H9 (cell line): Measurements from ENCODE around the gene MAP1S. TPM values are rescaled to one million over a fixed set of nuclear protein-coding genes. Genes with fewer than 3 reads are reported as not detected.

Experiments used
- DNase-seq: peaks from one replicate; pipeline ENCODE4 v3.0.0-alpha.2; 2017
- H2AFZ ChIP-seq: one replicate; pipeline ENCODE4 v1.6.1; 2013; ENCODE audit warnings: mild to moderate bottlenecking, low read length, control low read depth, moderate library complexity
- H2AK5ac ChIP-seq: 2 replicates; pipeline ENCODE4 v1.6.1; 2013; ENCODE audit warnings: low read length, control low read depth, mixed read lengths; ENCODE audit not compliant: insufficient read length
- H2BK120ac ChIP-seq: one replicate; pipeline ENCODE4 v1.6.1; 2013; ENCODE audit warnings: low read depth, mild to moderate bottlenecking, low read length, control low read depth, inconsistent platforms; ENCODE audit not compliant: poor library complexity, severe bottlenecking
- H2BK12ac ChIP-seq: 2 replicates; pipeline ENCODE4 v1.6.1; 2013; ENCODE audit warnings: low read length, control low read depth, mixed read lengths, low read depth; ENCODE audit not compliant: insufficient read length
- H2BK15ac ChIP-seq: 2 replicates; pipeline ENCODE4 v1.6.1; 2013; ENCODE audit warnings: low read depth, low read length, control low read depth
- H2BK20ac ChIP-seq: one replicate; pipeline ENCODE4 v1.6.1; 2013; ENCODE audit warnings: low read depth, mild to moderate bottlenecking, low read length, control low read depth, inconsistent platforms; ENCODE audit not compliant: poor library complexity, severe bottlenecking
- H2BK5ac ChIP-seq: 2 replicates; pipeline ENCODE4 v1.6.1; 2013; ENCODE audit warnings: low read length, control low read depth, mixed read lengths; ENCODE audit not compliant: insufficient read length
- H3K14ac ChIP-seq: 2 replicates; pipeline ENCODE4 v1.6.1; 2013; ENCODE audit warnings: low read length, control low read depth; ENCODE audit not compliant: insufficient read depth
- H3K18ac ChIP-seq: 2 replicates; pipeline ENCODE4 v1.6.1; 2013; ENCODE audit warnings: low read depth, mild to moderate bottlenecking, mixed read lengths, low read length, control low read depth; ENCODE audit not compliant: insufficient read length
- H3K23ac ChIP-seq: 2 replicates; pipeline ENCODE4 v1.6.1; 2013; ENCODE audit warnings: low read length, control low read depth, mixed read lengths, low read depth; ENCODE audit not compliant: insufficient read length
- H3K23me2 ChIP-seq: 2 replicates; pipeline ENCODE4 v1.6.1; 2013; ENCODE audit warnings: low read depth, mild to moderate bottlenecking, mixed read lengths, low read length, control low read depth; ENCODE audit not compliant: insufficient read length, poor library complexity, severe bottlenecking
- H3K27ac ChIP-seq: 2 replicates; pipeline ENCODE4 v1.5.1; 2013; ENCODE audit warnings: low read length, control low read depth, mixed read lengths, low read depth; ENCODE audit not compliant: insufficient read length
- H3K27me3 ChIP-seq: 2 replicates; pipeline ENCODE4 v1.6.1; 2013; ENCODE audit warnings: low read length, control low read depth, inconsistent platforms; ENCODE audit not compliant: insufficient read depth
- H3K4ac ChIP-seq: 2 replicates; pipeline ENCODE4 v1.6.1; 2013; ENCODE audit warnings: low read depth, mild to moderate bottlenecking, control low read depth, inconsistent platforms, low read length, moderate library complexity
- H3K4me1 ChIP-seq: 2 replicates; pipeline ENCODE4 v1.6.1; 2013; ENCODE audit warnings: low read length, control low read depth, inconsistent platforms; ENCODE audit not compliant: insufficient read depth
- H3K4me2 ChIP-seq: 2 replicates; pipeline ENCODE4 v1.6.1; 2013; ENCODE audit warnings: low read length, control low read depth, mixed read lengths; ENCODE audit not compliant: insufficient read length, insufficient read depth
- H3K56ac ChIP-seq: 2 replicates; pipeline ENCODE4 v1.6.1; 2013; ENCODE audit warnings: low read depth, mild to moderate bottlenecking, mixed read lengths, low read length, control low read depth; ENCODE audit not compliant: insufficient read length
- H3K79me1 ChIP-seq: 2 replicates; pipeline ENCODE4 v1.6.1; 2013; ENCODE audit warnings: low read depth, mild to moderate bottlenecking, moderate library complexity, low read length, control low read depth, inconsistent platforms; ENCODE audit not compliant: insufficient read depth, poor library complexity, severe bottlenecking
- H3K79me2 ChIP-seq: 2 replicates; pipeline ENCODE4 v1.6.1; 2013; ENCODE audit warnings: low read length, control low read depth, inconsistent platforms; ENCODE audit not compliant: insufficient read depth
- H3K9ac ChIP-seq: 2 replicates; pipeline ENCODE4 v1.6.1; 2013; ENCODE audit warnings: low read length, control low read depth, mixed read lengths; ENCODE audit not compliant: insufficient read length; ENCODE audit errors: extremely low read depth
- H3K9me3 ChIP-seq: one replicate; pipeline ENCODE4 v1.6.1; 2013; ENCODE audit warnings: low read depth, low read length, inconsistent platforms; ENCODE audit not compliant: control insufficient read depth
- H3T11ph ChIP-seq: one replicate; pipeline ENCODE4 v1.6.1; 2013; ENCODE audit warnings: mild to moderate bottlenecking, low read length, control low read depth, inconsistent platforms
- H4K20me1 ChIP-seq: one replicate; pipeline ENCODE4 v1.6.1; 2013; ENCODE audit not compliant: control insufficient read depth, insufficient read length, insufficient read depth
- H4K5ac ChIP-seq: 2 replicates; pipeline ENCODE4 v1.6.1; 2013; ENCODE audit warnings: low read depth, mild to moderate bottlenecking, mixed read lengths, low read length, control low read depth; ENCODE audit not compliant: insufficient read length
- H4K8ac ChIP-seq: replicated peaks from 2 replicates; pipeline ENCODE4 v1.6.1; 2013; ENCODE audit warnings: low read length, control low read depth, mixed read lengths, low read depth; ENCODE audit not compliant: insufficient read length
- H4K91ac ChIP-seq: 2 replicates; pipeline ENCODE4 v1.6.1; 2013; ENCODE audit warnings: low read depth, mild to moderate bottlenecking, moderate library complexity, mixed read lengths, low read length, control low read depth; ENCODE audit not compliant: insufficient read length
- H3K27ac Mint-ChIP-seq, 3 experiments: 2 replicates in 2 of 3; 3 replicates in 1 of 3; pipeline ENCODE4 v1.8.0; 2020 to 2021; ENCODE audit warnings: mixed read lengths in 3 of 3, mild to moderate bottlenecking in 1 of 3, moderate library complexity in 1 of 3
- H3K27me3 Mint-ChIP-seq: 2 replicates; pipeline ENCODE4 v1.8.0; 2021; ENCODE audit warnings: low read depth, mild to moderate bottlenecking, moderate library complexity, mixed read lengths
- H3K36me3 Mint-ChIP-seq, 3 experiments: 2 replicates in 2 of 3; 3 replicates in 1 of 3; pipeline ENCODE4 v1.8.0; 2020 to 2021; ENCODE audit warnings: low read depth in 3 of 3, mixed read lengths in 3 of 3; ENCODE audit not compliant: insufficient read depth in 1 of 3
- H3K4me1 Mint-ChIP-seq, 2 experiments: 2 replicates each; pipeline ENCODE4 v1.8.0; 2020; ENCODE audit warnings: mixed read lengths in 2 of 2
- H3K4me3 Mint-ChIP-seq, 2 experiments: 2 replicates in 1 of 2; 3 replicates in 1 of 2; pipeline ENCODE4 v1.8.0; 2020 to 2021; ENCODE audit warnings: mild to moderate bottlenecking in 2 of 2, mixed read lengths in 2 of 2, moderate library complexity in 1 of 2
- H3K9me3 Mint-ChIP-seq, 2 experiments: 2 replicates in 1 of 2; 3 replicates in 1 of 2; pipeline ENCODE4 v1.8.0; 2020; ENCODE audit warnings: mild to moderate bottlenecking in 2 of 2, mixed read lengths in 2 of 2, moderate library complexity in 1 of 2
- CTCF ChIP-seq: fragments of 200-600 bp; sonication (generic); conservative IDR thresholded peaks from 3 replicates; pipeline ENCODE4 v1.8.0; 2021; ENCODE audit warnings: antibody characterized with exemption, mild to moderate bottlenecking
- WGBS: extraction: QIAGEN DNeasy Blood & Tissue Kit; methylation state at CpG from one replicate; pipeline ENCODE4 v1.1.7; 2013; ENCODE audit warnings: missing lambda C conversion rate, low lambda C conversion rate, mixed read lengths; ENCODE audit not compliant: insufficient read length; ENCODE audit errors: extremely low coverage; 5-methylcytosine and 5-hydroxymethylcytosine counted together
- total RNA-seq: library from RNA; stranded (reverse); gene quantifications from 2 replicates; pipeline ENCODE4 v1.2.1, GENCODE V29; 2021

Gene MAP1S
- total RNA-seq, 1 experiment from 2014 or later, result 160 TPM

GRCh38 chr19:17722655-17723240 is 3.5 kb downstream of the MAP1S start:
- H2BK5ac ChIP-seq, result no peak overlapping the region
- H3K79me1 ChIP-seq, result peaks cover 14% of the 10 kb centered on the region
- no peak overlapping the region for H2AK5ac ChIP-seq
- WGBS, result 100% methylated on average over 1 of the region's 12 CpGs
- H3K4me3 Mint-ChIP-seq, result no peak overlapping the region
- H3K79me2 ChIP-seq, result peaks cover 14% of the 10 kb centered on the region; the same call in 1 of the 2 replicates
- H2BK20ac ChIP-seq, result no peak overlapping the region
- H3K9me3 Mint-ChIP-seq, result no peaks in the 10 kb centered on the region; a peak in 1 of 5 replicates
- peaks cover 25 to 49% (median 41%) of the 10 kb centered on the region in 3 experiments; a peak in 6 of 7 replicates for H3K36me3 Mint-ChIP-seq
- no peak overlapping the region for H3K56ac ChIP-seq
- TF ChIP-seq CTCF, result no peak
- H2BK120ac ChIP-seq, result no peak overlapping the region
- H4K91ac ChIP-seq, result no peak overlapping the region
- H3K4me1 Mint-ChIP-seq, result peaks cover 25 to 28% of the 10 kb centered on the region in 2 experiments
- no peak overlapping the region for H3K18ac ChIP-seq
- no peak overlapping the region for H2BK12ac ChIP-seq
- no peak overlapping the region for H3K9ac ChIP-seq
- H4K8ac ChIP-seq, result no peak overlapping the region
- no peak overlapping the region for H2AFZ ChIP-seq
- H3K4me1 ChIP-seq, result peaks cover 7% of the 10 kb centered on the region
- H2BK15ac ChIP-seq, result no peak overlapping the region
- no peak overlapping the region for H3T11ph ChIP-seq
- H3K23ac ChIP-seq, result no peak overlapping the region
- no peaks in the 10 kb centered on the region for H3K27me3 Mint-ChIP-seq
- peaks cover 6% of the 10 kb centered on the region for H3K23me2 ChIP-seq
- H3K4me2 ChIP-seq, result no peak overlapping the region
- no peak for DNase-seq
- no peak overlapping the region for H3K27ac ChIP-seq
- no peak overlapping the region for H3K4ac ChIP-seq
- no peak overlapping the region; a peak in 1 of 7 replicates for H3K27ac Mint-ChIP-seq
- H3K9me3 ChIP-seq, result no peaks in the 10 kb centered on the region
- no peaks in the 10 kb centered on the region for H3K27me3 ChIP-seq
- no peak overlapping the region for H4K5ac ChIP-seq
- no peaks in the 10 kb centered on the region for H4K20me1 ChIP-seq
- no peak overlapping the region for H3K14ac ChIP-seq
